Astrocyte (in vitro differentiated cells and primary cell): ENCODE results near the gene NME7.

Experiments used
- CTCF ChIP-seq: IDR thresholded peaks from 2 replicates; pipeline ENCODE4 v1.5.1; 2011; ENCODE audit warnings: low read depth, mild to moderate bottlenecking, inconsistent platforms, low read length, moderate library complexity; ENCODE audit not compliant: insufficient read depth
- EZH2 ChIP-seq: IDR thresholded peaks from 2 replicates; pipeline ENCODE4 v1.6.1; 2012; ENCODE audit warnings: mild to moderate bottlenecking, low read length, inconsistent platforms; ENCODE audit not compliant: insufficient read depth

- TF ChIP-seq EZH2, result no peak
- no peak for TF ChIP-seq CTCF
Observed at GRCh38 chr1:169249611-169250010, 118.0 kb downstream of the NME7 start.
